Keratinocyte (primary cell): ENCODE measurements around the gene PCCA. TPM values are rescaled to one million over a fixed set of nuclear protein-coding genes. Genes with fewer than 3 reads are reported as not detected.

Experiments used
- DNase-seq: peaks from one replicate; pipeline ENCODE4 v3.0.0-alpha.2; 2011; ENCODE audit warnings: low read depth, missing footprints, low spot score
- FAIRE-seq: peaks from 2 replicates; lab custom pipeline; 2011; peaks lifted over from hg19 to GRCh38; lab: Jason Lieb, UNC
- H2AFZ ChIP-seq: 2 replicates; pipeline ENCODE4 v1.6.0; 2012; ENCODE audit warnings: low read length, control low read depth, inconsistent platforms; ENCODE audit not compliant: control insufficient read depth
- H3K27ac ChIP-seq: 2 replicates; pipeline ENCODE4 v1.5.1; 2011; ENCODE audit warnings: low read length; ENCODE audit not compliant: control insufficient read depth, insufficient read depth
- H3K27me3 ChIP-seq: 3 replicates; pipeline ENCODE4 v1.6.0; 2011; ENCODE audit warnings: low read length; ENCODE audit not compliant: control insufficient read depth, insufficient read depth; ENCODE audit errors: extremely low read depth
- H3K36me3 ChIP-seq, 2 experiments: 2 replicates in 1 of 2; 3 replicates in 1 of 2; pipeline ENCODE4 v1.5.1; 2011; ENCODE audit warnings: low read length in 2 of 2, mild to moderate bottlenecking in 1 of 2; ENCODE audit not compliant: control insufficient read depth in 2 of 2, insufficient read depth in 2 of 2; ENCODE audit errors: extremely low read depth in 1 of 2
- H3K4me1 ChIP-seq: 3 replicates; pipeline ENCODE4 v1.5.1; 2011; ENCODE audit warnings: low read length; ENCODE audit not compliant: control insufficient read depth, insufficient read depth; ENCODE audit errors: extremely low read depth
- H3K4me2 ChIP-seq: 3 replicates; pipeline ENCODE4 v1.6.0; 2011; ENCODE audit warnings: low read depth, low read length; ENCODE audit not compliant: control insufficient read depth, insufficient read depth; ENCODE audit errors: extremely low read depth
- H3K4me3 ChIP-seq, 3 experiments: fragments of 200-600 bp in 1 of 3; sonication (generic) in 1 of 3; 2 replicates in 2 of 3; 3 replicates in 1 of 3; pipeline ENCODE4 v1.5.1; 2011 to 2016; ENCODE audit warnings: low read length in 3 of 3, mild to moderate bottlenecking in 3 of 3, control low read depth in 2 of 3, inconsistent platforms in 1 of 3, low read depth in 1 of 3, mixed read lengths in 1 of 3, mixed run types in 1 of 3, moderate library complexity in 1 of 3; ENCODE audit not compliant: control insufficient read depth in 2 of 3, insufficient read depth in 2 of 3; ENCODE audit errors: extremely low read depth in 1 of 3
- H3K79me2 ChIP-seq: 2 replicates; pipeline ENCODE4 v1.6.0; 2012; ENCODE audit warnings: low read length; ENCODE audit not compliant: control insufficient read depth, insufficient read depth
- H3K9ac ChIP-seq: 3 replicates; pipeline ENCODE4 v1.6.0; 2011; ENCODE audit warnings: low read length; ENCODE audit not compliant: control insufficient read depth, insufficient read depth; ENCODE audit errors: extremely low read depth
- H3K9me1 ChIP-seq: 3 replicates; pipeline ENCODE4 v1.6.0; 2011; ENCODE audit warnings: low read length; ENCODE audit not compliant: control insufficient read depth, insufficient read depth; ENCODE audit errors: extremely low read depth
- H3K9me3 ChIP-seq: 2 replicates; pipeline ENCODE4 v1.5.1; 2012; ENCODE audit warnings: low read depth, low read length; ENCODE audit not compliant: control insufficient read depth
- H4K20me1 ChIP-seq: 3 replicates; pipeline ENCODE4 v1.6.0; 2011; ENCODE audit warnings: low read length; ENCODE audit not compliant: control insufficient read depth, insufficient read depth; ENCODE audit errors: extremely low read depth
- CTCF ChIP-seq, 3 experiments: IDR thresholded peaks in 1 of 3; conservative IDR thresholded peaks in 1 of 3; optimal IDR thresholded peaks in 1 of 3; 2 replicates in 2 of 3; 3 replicates in 1 of 3; pipeline versions ENCODE3 to v1.5.1; 2011; ENCODE audit warnings: low read length in 3 of 3, mild to moderate bottlenecking in 3 of 3, moderate library complexity in 2 of 3, control low read depth in 1 of 3, inconsistent platforms in 1 of 3; ENCODE audit not compliant: insufficient read depth in 2 of 3; ENCODE audit errors: extremely low read depth in 1 of 3
- EZH2 ChIP-seq: IDR thresholded peaks from one replicate; pipeline ENCODE4 v1.6.1; 2012; ENCODE audit warnings: inconsistent platforms, mild to moderate bottlenecking, low read length, moderate library complexity
- dilution Hi-C: fragments of 300-500 bp; cut with MboI; formaldehyde crosslinking; loops from one replicate; pipeline ENCODE4 v1.7.0; 2020; ENCODE audit warnings: low sequenced_read_pairs; ENCODE audit not compliant: extremely low pct_ligation_motif_present
- polyA plus RNA-seq, 5 experiments: library from polyadenylated mRNA; depleted of rRNA in 3 of 5; stranded (reverse) in 3 of 5; stranded (forward) in 1 of 5; unstranded in 1 of 5; fragments of >200 nt; gene quantifications; 1 replicate in 1 of 5; 2 replicates in 3 of 5; 3 replicates in 1 of 5; pipeline versions ENCODE4 v1.2.1 to v1.2.3, GENCODE V29; 2011 to 2012; ENCODE audit warnings: missing spikeins in 2 of 5, low read depth in 1 of 5, low replicate concordance in 1 of 5

The PCCA gene
- polyA plus RNA-seq, 1 donor (not counting 4 experiments of a cell fraction or from before 2014, with no cell fraction given): 8.1 TPM

DNA sequence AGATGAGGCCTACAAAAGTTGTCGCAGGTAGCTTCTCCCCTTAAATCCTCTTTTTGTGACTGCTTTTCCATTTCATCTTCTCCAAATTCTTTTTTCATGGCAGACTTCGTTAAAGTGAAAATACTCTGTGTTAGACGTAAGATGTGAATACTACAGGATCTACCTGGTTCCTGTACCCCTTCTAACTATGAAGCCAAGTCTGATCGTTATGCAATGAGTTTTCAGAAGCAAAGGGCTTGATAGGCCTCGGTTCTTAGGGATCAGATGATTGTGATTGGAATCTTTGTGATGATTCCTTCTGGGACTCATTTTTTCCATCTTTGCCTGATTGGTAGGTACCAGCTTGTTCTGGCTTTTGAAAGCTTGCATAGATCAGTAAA, 86.9 kb downstream of the PCCA start:
- Histone ChIP-seq H3K79me2 (no peaks in the 10 kb centered on the region), H4K20me1 (no peaks in the 10 kb centered on the region), H3K9me1 (no peaks in the 10 kb centered on the region), H3K4me3 (no peak overlapping the region), H3K9ac (no peak overlapping the region), H3K27me3 (no peaks in the 10 kb centered on the region), H3K9me3 (no peaks in the 10 kb centered on the region), H3K36me3 (no peaks in the 10 kb centered on the region), H3K4me1 (no peaks in the 10 kb centered on the region), H2AFZ (no peak overlapping the region), H3K27ac (no peak overlapping the region), H3K4me2 (no peak overlapping the region)
- FAIRE-seq (no peak), DNase-seq (no peak)
- TF ChIP-seq CTCF (optimal IDR thresholded peaks at IDR 0.05 in 1 of 3, IDR thresholded peaks at IDR 0.05 in 1 of 3, conservative IDR thresholded peaks at IDR 0.05 in 1 of 3; ENCODE audit: extremely low read depth in 1 of 3, insufficient read depth in 2 of 3, low read length in 3 of 3) (no peak), EZH2 (no peak)
- dilution Hi-C loops: no loop called here

DNA sequence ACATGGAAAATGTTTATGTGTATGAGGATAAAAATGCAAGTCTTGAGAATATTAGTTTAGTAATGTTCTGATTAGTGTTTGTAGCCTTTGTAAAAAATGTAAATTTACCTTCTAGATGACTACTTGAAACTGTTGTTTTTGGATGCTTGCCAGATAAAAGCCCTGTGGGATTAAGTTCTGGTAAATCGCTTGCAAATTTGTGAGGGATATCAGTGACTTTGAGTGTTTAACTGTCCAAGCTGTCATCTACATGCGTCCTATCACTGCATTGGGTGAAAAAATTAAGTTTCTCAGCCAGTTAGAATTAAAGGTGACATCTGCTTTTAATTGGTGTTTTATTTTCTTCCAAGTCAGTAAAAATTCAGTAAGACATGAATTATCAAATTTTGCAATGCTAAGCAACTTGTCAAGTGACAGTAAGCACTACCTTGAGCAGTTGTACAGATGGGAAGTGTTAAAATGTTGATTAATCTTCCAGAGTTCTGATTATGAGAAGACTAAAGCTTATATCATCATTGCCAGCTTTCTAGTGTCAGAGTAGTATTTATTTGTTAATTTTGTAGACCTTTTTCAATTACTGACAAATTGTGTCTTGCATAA, 88.0 kb downstream of the PCCA start:
- FAIRE-seq: peak; percentile 32
- no peaks in the 10 kb centered on the region for H3K79me2 ChIP-seq

More for the DNA sequence above, 88.0 kb downstream of the PCCA start:
- Histone ChIP-seq H3K27me3 (no peaks in the 10 kb centered on the region), H3K4me2 (no peak overlapping the region), H3K9me3 (no peaks in the 10 kb centered on the region), H3K9me1 (no peaks in the 10 kb centered on the region), H3K9ac (no peak overlapping the region), H2AFZ (no peak overlapping the region), H3K36me3 (no peaks in the 10 kb centered on the region), H4K20me1 (no peaks in the 10 kb centered on the region), H3K27ac (no peak overlapping the region), H3K4me3 (no peak overlapping the region), H3K4me1 (no peaks in the 10 kb centered on the region)
- no peak for TF ChIP-seq EZH2
- TF ChIP-seq CTCF (optimal IDR thresholded peaks at IDR 0.05 in 1 of 3, IDR thresholded peaks at IDR 0.05 in 1 of 3, conservative IDR thresholded peaks at IDR 0.05 in 1 of 3; ENCODE audit: extremely low read depth in 1 of 3, insufficient read depth in 2 of 3, low read length in 3 of 3): no peak
- DNase-seq: no peak
- dilution Hi-C loops: no loop called here
